ENCODE data around the gene DAB2. TPM values are rescaled to one million over a fixed set of nuclear protein-coding genes. Genes with fewer than 3 reads are reported as not detected.

The DAB2 gene
- total and polyA plus RNA-seq, 2 of the 8 experiments (the other 6 are each of a cell fraction or from before 2014, with no cell fraction given): 2.6 to 4.9 TPM

- no peak for TF ChIP-seq EP300 (IDR thresholded peaks at IDR 0.05; ENCODE audit: borderline replicate concordance in 1 of 2, low read depth in 2 of 2, low read length in 2 of 2)
These were observed 70.9 kb downstream of the DAB2 start (continued) for GRCh38 chr5:39353717-39354399.
